Muscle of leg (tissue), 11 donors: Measurements from ENCODE around the gene COG3. TPM values are rescaled to one million over a fixed set of nuclear protein-coding genes. Genes with fewer than 3 reads are reported as not detected.
"Not testable (repeated sequence)": the region's sequence is repeated elsewhere in the genome, so short reads cannot be mapped to it uniquely, and the experiment has no call there.

Source experiments
- DNase-seq: peaks from one replicate; pipeline ENCODE4 v3.0.0; 2013
- H3K27ac ChIP-seq: one replicate; pipeline ENCODE4 v1.5.1; 2013; ENCODE audit warnings: mild to moderate bottlenecking, low read length, control low read depth
- H3K27me3 ChIP-seq: one replicate; pipeline ENCODE4 v1.6.1; 2013; ENCODE audit warnings: low read length; ENCODE audit not compliant: control insufficient read depth, insufficient read depth
- H3K36me3 ChIP-seq: one replicate; pipeline ENCODE4 v1.6.1; 2013; ENCODE audit warnings: low read length; ENCODE audit not compliant: control insufficient read depth, insufficient read depth
- H3K4me1 ChIP-seq: one replicate; pipeline ENCODE4 v1.6.1; 2013; ENCODE audit warnings: low read length; ENCODE audit not compliant: control insufficient read depth, insufficient read depth
- H3K4me3 ChIP-seq: one replicate; pipeline ENCODE4 v1.5.1; 2013; ENCODE audit warnings: low read length, control low read depth
- H3K9me3 ChIP-seq: replicated peaks from 2 replicates; pipeline ENCODE4 v1.6.1; 2013; ENCODE audit warnings: low read depth, low read length; ENCODE audit not compliant: control insufficient read depth
- WGBS: methylation state at CpG from one replicate; pipeline ENCODE4 v1.1.5; 2013; ENCODE audit warnings: missing lambda C conversion rate; ENCODE audit not compliant: insufficient coverage; 5-methylcytosine and 5-hydroxymethylcytosine counted together
- polyA plus RNA-seq, 8 donors: library from polyadenylated mRNA; unstranded; fragments of 120-200 nt; gene quantifications; one replicate each; pipeline versions ENCODE4 v1.2.1 to v1.2.3, GENCODE V29; 2013; ENCODE audit warnings: inconsistent platforms in 1 of 8, low replicate concordance in 1 of 8; ENCODE audit not compliant: insufficient read length in 8 of 8, insufficient read depth in 1 of 8
- total RNA-seq: library from RNA; stranded (reverse); fragments of 120-200 nt; gene quantifications from one replicate; pipeline ENCODE4 v1.2.4, GENCODE V29; 2013

Gene COG3
- total and polyA plus RNA-seq, 9 donors, result 17.6 to 27.4 (median 20.4) TPM

DNA sequence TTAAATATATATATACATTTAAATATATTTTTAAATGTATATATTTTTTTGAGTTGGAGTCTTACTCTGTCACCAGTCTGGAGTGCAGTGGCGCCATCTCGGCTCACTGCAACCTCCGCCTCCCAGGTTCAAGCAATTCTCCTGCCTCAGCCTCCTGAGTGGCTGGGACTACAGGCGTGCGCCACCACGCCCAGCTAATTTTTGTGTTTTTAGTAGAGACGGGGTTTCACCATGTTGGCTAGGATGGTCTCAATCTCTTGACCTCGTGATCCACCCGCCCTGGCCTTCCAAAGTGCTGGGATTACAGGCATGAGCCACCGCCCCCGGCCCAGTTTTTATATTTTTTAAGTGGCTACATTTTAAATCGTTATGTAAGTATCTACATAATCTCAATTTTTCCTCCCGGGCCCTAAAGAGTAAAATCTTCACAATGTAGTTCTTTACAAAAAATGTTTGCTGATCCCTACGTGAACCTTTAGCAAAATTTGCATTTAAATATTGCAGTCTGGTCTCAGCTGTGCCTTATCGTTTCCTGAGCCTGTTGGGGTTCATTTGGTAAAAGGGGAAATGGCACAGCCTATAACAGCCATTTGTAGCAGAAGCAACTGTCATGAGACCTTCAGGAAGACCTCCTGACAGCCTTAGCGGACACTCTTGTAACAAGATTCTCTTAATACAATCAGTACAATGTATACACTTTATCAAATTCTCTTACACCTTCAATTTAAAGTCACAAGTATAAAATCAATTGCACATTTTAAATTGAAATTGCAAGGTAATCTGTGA is 38.5 kb upstream of the COG3 start:
- H3K27ac ChIP-seq, H3K36me3 ChIP-seq, H3K4me3 ChIP-seq, H3K27me3 ChIP-seq, H3K4me1 ChIP-seq, H3K9me3 ChIP-seq, DNase-seq: not testable (repeated sequence)
- WGBS, result 77% methylated on average over 4 of the region's 16 CpGs

DNA sequence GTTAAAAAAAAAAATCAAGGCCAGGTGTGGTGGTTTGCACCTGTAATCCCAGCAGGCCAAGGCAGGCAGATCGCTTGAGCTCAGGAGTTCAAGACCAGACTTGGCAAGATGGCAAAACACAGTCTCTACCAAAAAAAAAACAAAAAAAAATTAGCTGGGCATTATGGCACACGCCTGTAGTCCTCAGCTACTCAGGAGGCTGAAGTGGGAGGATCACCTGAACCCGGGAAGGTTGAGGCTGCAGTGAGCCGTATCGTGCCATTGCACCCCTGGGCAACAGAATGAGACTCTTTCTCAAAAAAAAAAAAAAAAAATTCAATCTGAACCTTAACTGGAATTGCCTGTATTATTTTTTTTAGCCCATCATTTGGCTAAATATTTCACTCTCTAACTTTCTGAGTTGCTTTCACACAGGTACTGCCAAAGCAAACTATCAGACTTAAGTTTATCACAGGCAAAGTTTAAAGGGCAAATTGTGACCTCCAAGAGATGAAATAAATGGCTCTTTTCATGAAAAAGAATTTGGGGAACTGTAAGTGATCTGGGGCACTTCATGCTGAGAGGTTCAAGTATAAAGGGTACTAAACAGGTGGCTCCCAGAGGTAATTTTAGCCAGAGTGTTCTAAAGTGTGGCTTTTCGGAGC is 31.9 kb upstream of the COG3 start:
- DNase-seq, result no peak
- Histone ChIP-seq H3K9me3 (no peaks in the 10 kb centered on the region), H3K4me3 (no peak overlapping the region), H3K27ac (no peak overlapping the region), H3K36me3 (no peaks in the 10 kb centered on the region), H3K27me3 (no peaks in the 10 kb centered on the region), H3K4me1 (peaks cover 2% of the 10 kb centered on the region)
- 80% methylated on average over 2 of the region's 6 CpGs for WGBS

DNA sequence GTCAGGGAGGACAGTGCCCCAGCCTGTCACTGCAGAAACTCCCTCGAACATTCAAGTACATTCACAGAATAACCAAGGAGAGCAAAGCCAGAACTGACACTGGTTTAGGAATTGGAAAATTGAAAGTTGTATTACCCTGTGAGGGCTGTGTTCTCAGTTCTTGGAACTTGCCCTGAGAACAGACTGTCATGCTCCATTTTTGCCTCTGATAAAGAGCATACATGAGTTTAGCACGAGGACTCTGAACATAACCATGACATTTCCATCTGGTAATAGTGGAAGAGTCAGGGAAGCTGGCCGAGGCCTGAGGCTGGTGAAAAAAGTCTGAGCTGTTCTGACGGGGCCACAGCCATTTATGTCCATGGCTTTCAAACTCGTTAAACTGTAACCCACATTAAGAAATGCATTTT is 31.4 kb upstream of the COG3 start:
- no peak for DNase-seq
- WGBS, result 39% methylated on average over 2 of the region's 5 CpGs
- Histone ChIP-seq H3K27ac (no peak overlapping the region), H3K9me3 (no peaks in the 10 kb centered on the region), H3K4me3 (no peak overlapping the region), H3K27me3 (no peaks in the 10 kb centered on the region), H3K4me1 (peaks cover 2% of the 10 kb centered on the region), H3K36me3 (no peaks in the 10 kb centered on the region)

DNA sequence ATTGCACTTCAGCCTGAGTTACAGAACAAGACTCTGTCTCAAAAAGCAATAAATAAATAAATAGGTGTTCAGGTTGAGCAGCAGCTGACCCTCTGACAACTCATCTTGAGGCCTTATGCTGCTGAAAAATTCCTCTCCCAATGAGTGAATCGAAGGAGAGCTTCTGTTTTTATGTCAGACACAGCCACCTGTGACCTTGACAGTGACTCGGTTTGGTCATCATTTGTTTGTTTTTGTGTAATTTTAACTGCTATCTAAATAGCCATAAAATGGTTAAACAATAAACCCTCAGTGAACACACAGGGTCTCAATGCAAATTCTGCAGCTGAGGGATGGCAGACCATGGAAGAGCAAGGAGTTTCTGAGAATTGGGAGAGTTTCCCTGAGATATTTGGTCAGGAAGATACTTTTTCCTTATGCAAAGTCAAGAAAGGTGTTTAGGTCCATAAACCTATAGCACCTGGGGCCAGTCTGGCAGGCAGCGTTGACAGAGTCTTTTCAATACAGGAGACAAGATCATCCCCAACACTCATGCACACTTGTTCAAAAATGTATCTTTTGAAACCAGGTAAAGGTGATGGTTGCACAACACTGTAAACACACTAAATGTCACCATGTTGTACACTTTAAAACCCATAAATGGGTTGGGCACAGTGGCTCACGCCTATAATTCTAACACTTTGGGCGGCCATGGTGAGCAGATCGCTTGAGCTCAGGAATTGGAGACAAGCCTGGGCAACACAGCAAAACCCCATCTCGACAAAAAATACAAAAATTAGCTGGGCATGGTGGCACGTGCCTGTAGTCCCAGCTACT is 30.0 kb upstream of the COG3 start:
- no peaks in the 10 kb centered on the region for H3K36me3 ChIP-seq
- no peak overlapping the region for H3K4me3 ChIP-seq
- DNase-seq, result no peak
- no peak overlapping the region for H3K27ac ChIP-seq
- H3K4me1 ChIP-seq, result peaks cover 2% of the 10 kb centered on the region
- 95% methylated on average over 4 of the region's 8 CpGs for WGBS
- no peaks in the 10 kb centered on the region for H3K9me3 ChIP-seq
- H3K27me3 ChIP-seq, result no peaks in the 10 kb centered on the region

DNA sequence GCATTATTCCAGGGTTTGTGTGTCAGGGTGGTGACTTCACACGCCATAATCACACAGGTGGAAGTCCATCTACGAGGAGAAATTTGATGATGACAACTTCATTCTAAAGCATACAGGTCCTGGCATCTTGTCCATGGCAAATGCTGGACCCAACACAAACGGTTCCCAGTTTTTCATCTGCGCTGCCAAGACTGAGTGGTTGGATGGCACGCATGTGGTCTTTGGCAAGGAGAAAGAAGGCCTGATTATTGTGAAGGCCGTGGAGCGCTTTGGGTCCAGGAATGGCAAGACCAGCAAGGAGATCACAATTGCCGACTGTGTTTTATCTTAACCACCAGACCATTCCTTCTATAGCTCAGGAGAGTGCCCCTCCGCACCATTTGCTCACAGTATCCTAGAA is 28.4 kb upstream of the COG3 start:
- Histone ChIP-seq H3K4me3 (no peak overlapping the region), H3K36me3 (no peaks in the 10 kb centered on the region), H3K27me3 (no peaks in the 10 kb centered on the region), H3K9me3 (no peaks in the 10 kb centered on the region), H3K4me1 (peaks cover 2% of the 10 kb centered on the region), H3K27ac (no peak overlapping the region)
- WGBS, result 94% methylated on average over 2 of the region's 9 CpGs
- DNase-seq, result no peak

DNA sequence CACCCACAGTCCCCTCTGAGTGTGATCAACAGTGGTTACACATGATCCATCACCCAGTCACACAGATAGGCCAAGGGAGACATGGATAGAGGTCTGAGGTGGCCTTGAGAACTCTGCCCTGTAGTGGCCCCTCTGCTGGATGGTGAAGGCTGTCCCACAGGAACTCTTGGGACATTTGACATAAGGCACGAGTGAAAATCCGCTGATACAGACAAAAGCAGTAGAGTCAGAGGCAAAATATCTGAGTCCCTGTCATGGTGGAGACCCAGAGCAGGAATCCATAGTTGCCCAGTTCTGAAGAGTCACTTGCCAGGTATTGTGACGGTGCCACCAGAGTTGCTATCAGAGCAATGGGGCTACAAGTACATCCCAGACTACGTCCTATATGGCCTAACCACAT is 27.8 kb upstream of the COG3 start:
- H3K27me3 ChIP-seq, result no peaks in the 10 kb centered on the region
- no peaks in the 10 kb centered on the region for H3K9me3 ChIP-seq
- H3K4me3 ChIP-seq, result no peak overlapping the region
- DNase-seq, result no peak
- H3K36me3 ChIP-seq, result no peaks in the 10 kb centered on the region
- no peak overlapping the region for H3K27ac ChIP-seq
- H3K4me1 ChIP-seq, result peaks cover 2% of the 10 kb centered on the region
- 87% methylated on average over 4 of the region's 4 CpGs for WGBS

DNA sequence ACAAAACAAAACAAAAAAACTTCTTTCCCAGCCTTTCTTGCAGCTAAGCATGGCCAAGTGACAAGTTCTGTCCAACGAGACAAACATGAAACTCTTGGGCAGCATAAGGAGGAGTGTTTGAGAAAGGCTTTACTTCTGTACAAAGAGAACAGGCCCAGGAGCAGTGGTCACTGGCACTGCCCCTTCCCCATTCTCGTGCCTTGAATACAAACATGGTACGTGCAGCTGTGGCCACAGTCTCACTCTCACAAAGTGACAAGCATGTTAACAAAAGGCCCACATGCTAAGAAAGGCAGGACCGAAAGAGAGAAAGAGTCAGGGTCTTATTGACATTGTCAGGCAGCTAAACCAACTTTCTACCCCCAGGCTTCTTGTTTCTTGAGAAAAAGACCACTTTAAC is 26.8 kb upstream of the COG3 start:
- H3K4me1 ChIP-seq, result peaks cover 2% of the 10 kb centered on the region
- no peak overlapping the region for H3K27ac ChIP-seq
- H3K9me3 ChIP-seq, result no peaks in the 10 kb centered on the region
- H3K4me3 ChIP-seq, result no peak overlapping the region
- no peaks in the 10 kb centered on the region for H3K27me3 ChIP-seq
- H3K36me3 ChIP-seq, result no peaks in the 10 kb centered on the region
- WGBS, result 66% methylated on average over 4 of the region's 4 CpGs
- no peak for DNase-seq

DNA sequence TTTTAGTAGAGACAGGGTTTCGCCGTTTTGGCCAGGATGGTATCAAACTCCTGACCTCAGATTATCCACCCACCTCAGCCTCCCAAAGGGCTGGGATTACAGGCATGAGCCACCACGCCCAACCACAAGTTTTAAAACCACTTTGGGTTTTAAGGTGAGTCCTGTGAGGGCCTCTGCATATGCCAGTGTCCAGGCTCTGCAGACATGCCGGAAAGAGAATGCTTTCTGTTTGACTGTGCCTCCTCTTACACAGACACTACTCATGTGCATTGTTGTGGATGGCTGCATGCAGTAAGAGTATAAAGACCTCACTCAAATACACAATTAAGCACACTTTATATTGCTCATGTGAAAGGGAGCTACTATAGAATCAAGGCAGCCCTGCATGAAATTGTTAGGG is 25.7 kb upstream of the COG3 start:
- Histone ChIP-seq H3K27ac (no peak overlapping the region), H3K36me3 (no peaks in the 10 kb centered on the region), H3K4me3 (no peak overlapping the region), H3K27me3 (no peaks in the 10 kb centered on the region), H3K4me1 (no peaks in the 10 kb centered on the region), H3K9me3 (no peaks in the 10 kb centered on the region)
- DNase-seq, result no peak
- no CpG with 5 or more reads among the region's 4 CpGs for WGBS

DNA sequence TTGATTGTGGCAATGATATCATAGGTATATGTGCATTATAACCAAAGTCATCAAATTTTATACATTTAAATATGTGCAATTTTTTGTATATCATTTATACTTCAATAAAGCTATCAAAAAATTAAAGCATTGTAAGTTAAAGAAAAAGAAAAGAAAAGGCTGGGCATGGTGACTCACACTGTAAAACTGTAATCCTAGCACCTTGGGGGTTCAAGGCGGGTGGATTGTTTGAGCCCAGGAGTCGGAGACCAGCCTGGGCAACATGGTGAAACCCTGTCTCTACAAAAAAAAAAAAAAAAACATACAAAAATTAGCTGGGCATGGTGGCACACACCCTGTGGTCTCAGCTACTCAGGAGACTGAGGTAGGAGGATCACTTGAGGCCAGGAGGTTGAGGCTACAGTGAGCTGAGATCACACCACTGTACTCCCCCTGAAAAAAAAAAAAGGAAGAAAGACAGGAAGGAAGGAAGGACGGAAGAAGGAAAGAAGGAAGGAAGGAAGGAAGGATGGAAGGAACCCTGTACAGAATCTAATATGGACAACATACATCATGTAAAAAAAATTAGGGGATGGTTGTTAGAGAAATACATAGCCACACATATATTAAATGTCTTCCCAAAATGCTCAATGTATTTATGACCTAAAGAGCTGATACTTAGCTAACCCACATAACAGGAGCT is 24.8 kb upstream of the COG3 start:
- DNase-seq, result no peak
- Histone ChIP-seq H3K27me3 (no peaks in the 10 kb centered on the region), H3K9me3 (no peaks in the 10 kb centered on the region), H3K36me3 (no peaks in the 10 kb centered on the region), H3K27ac (no peak overlapping the region), H3K4me3 (no peak overlapping the region), H3K4me1 (no peaks in the 10 kb centered on the region)
- 80% methylated on average over 1 of the region's 3 CpGs for WGBS

DNA sequence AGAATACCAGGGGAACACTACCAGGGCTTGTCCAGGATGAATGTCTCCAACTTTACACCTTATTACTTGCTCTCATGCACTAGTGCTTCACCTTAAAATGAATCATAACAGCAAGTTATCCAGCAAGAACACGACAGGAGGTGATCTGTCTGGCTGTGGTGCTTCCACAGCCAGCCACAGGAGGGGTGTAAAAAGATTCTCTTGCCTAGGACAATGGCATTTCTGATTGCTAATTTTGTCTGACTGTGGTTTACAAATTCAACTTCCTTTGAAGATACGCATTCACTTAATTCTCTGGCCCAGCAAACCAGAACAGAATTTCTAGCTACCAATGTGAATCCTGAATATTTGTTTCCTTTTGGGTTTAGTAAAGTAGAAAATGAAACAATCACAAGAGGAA is 23.1 kb upstream of the COG3 start:
- DNase-seq, result no peak
- no peaks in the 10 kb centered on the region for H3K27me3 ChIP-seq
- no peak overlapping the region for H3K4me3 ChIP-seq
- no peaks in the 10 kb centered on the region for H3K4me1 ChIP-seq
- WGBS, result no CpG with 5 or more reads among the region's 2 CpGs
- no peaks in the 10 kb centered on the region for H3K36me3 ChIP-seq
- no peaks in the 10 kb centered on the region for H3K9me3 ChIP-seq
- H3K27ac ChIP-seq, result no peak overlapping the region
